ENCODE measurements around the gene CCDC13. TPM values are rescaled to one million over a fixed set of nuclear protein-coding genes. Genes with fewer than 3 reads are reported as not detected.
A peak's percentile ranks its signal among the peaks of the same experiment; 100 is the strongest.

The CCDC13 gene
- total RNA-seq, 4 donors from 2014 or later, result 4.0 to 7.7 (median 6.0) TPM

DNA sequence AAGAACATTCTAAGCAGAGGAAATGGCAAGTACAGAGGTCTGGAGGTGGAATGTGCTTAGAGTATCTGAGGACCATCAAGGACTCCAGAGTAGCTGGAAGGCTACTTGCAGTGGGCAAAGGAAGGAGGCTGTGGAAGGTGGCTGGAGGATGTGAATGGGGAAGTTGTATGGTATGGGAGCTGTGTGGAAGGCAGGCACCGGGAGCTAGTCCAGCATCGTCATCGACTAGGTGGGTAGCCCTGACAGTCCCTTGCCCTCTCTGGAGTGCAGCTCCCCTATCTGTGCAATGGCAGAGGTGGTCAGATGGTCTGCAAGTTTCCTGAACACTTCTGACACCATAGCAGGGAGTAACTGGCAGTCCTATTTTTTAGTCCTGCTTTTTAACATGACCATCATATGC lies 19.3 kb downstream of the CCDC13 start:
- H3K4me3 ChIP-seq (replicated peaks in 1 of 3), result no peak overlapping the region
- WGBS, 2 donors, result 94 to 96% methylated on average over 3 of the region's 3 CpGs
- H3K4me1 ChIP-seq, result peaks cover 43 to 44% of the 10 kb centered on the region in 2 donors
- intact Hi-C loops (cut with DNase I), result no loop called here
- TF ChIP-seq POLR2A (IDR thresholded peaks at IDR 0.05) (no peak), CTCF (IDR thresholded peaks at IDR 0.05) (no peak)
- no peaks in the 10 kb centered on the region for H3K36me3 ChIP-seq
- no peak for DNase-seq
- no peaks in the 10 kb centered on the region for H3K27me3 ChIP-seq
- peak overlapping the region in 2 of 3 donors; percentile 47 to 99 for H3K27ac ChIP-seq
- H3K9me3 ChIP-seq, result no peaks in the 10 kb centered on the region

- H3K4me3 ChIP-seq (replicated peaks in 1 of 3), result no peak overlapping the region
- H3K36me3 ChIP-seq, result no peaks in the 10 kb centered on the region
- H3K27me3 ChIP-seq, result no peaks in the 10 kb centered on the region
- H3K9me3 ChIP-seq, result no peaks in the 10 kb centered on the region
- intact Hi-C loops (cut with DNase I), result no loop called here
- H3K4me1 ChIP-seq, result peaks cover 46 to 50% of the 10 kb centered on the region in 2 donors
- WGBS, 2 donors, result 58 to 63% methylated on average over 4 of the region's 4 CpGs
- no peak for DNase-seq
- TF ChIP-seq CTCF (IDR thresholded peaks at IDR 0.05) (no peak), POLR2A (IDR thresholded peaks at IDR 0.05) (no peak)
- H3K27ac ChIP-seq, result peak overlapping the region; percentile 35 to 99 (median 47)
These were observed 20.1 kb downstream of the CCDC13 start for GRCh38 chr3:42752961-42753360.

- WGBS, 2 donors, result 99 to 100% methylated on average over 9 of the region's 9 CpGs
- Histone ChIP-seq H3K27me3 (no peaks in the 10 kb centered on the region), H3K9me3 (no peaks in the 10 kb centered on the region), H3K4me1 (peaks cover 49 to 56% of the 10 kb centered on the region in 2 donors), H3K4me3 (replicated peaks in 1 of 3) (no peak overlapping the region), H3K36me3 (no peaks in the 10 kb centered on the region), H3K27ac (peak overlapping the region in 1 of 3 donors; percentile 99)
- TF ChIP-seq CTCF (IDR thresholded peaks at IDR 0.05) (no peak), POLR2A (IDR thresholded peaks at IDR 0.05) (no peak)
- no peak for DNase-seq
- intact Hi-C loops (cut with DNase I), result no loop called here
These were observed 20.6 kb downstream of the CCDC13 start for GRCh38 chr3:42752441-42752840.

GRCh38 chr3:42751609-42752008 lies 21.4 kb downstream of the CCDC13 start:
- H3K9me3 ChIP-seq, result no peaks in the 10 kb centered on the region
- intact Hi-C loops (cut with DNase I), result no loop called here
- no peaks in the 10 kb centered on the region for H3K27me3 ChIP-seq
- no peak for TF ChIP-seq CTCF (IDR thresholded peaks at IDR 0.05)
- TF ChIP-seq POLR2A (IDR thresholded peaks at IDR 0.05), result no peak
- 20 to 31% methylated on average over 1 to 7 of the region's 9 CpGs for WGBS, 2 donors
- H3K4me1 ChIP-seq, result peaks cover 57 to 64% of the 10 kb centered on the region in 2 donors
- DNase-seq, result peak; percentile 48 to 57
- H3K27ac ChIP-seq, result peak overlapping the region; percentile 94 to 99 (median 98)
- no peaks in the 10 kb centered on the region for H3K36me3 ChIP-seq
- H3K4me3 ChIP-seq (replicated peaks in 1 of 3), result no peak overlapping the region

DNA sequence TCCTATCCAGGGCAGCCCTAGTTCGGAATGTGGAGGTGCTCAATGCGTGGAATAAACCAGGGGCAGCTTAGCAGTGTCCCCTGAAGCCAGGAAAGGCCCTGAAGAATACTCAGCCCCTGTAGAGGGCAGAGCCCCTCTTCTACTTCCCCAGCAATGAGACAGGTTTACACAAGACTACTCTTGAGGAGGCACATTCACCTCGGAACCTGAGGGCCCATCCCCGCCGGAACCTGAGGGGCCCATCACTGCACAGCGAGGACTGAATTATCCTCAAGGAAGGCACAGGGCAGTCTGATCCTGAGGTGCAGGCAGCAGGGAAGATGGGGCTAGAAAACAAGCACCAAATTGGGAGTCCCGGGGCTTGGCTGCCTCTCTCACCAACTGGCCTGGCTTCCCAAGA lies 22.2 kb downstream of the CCDC13 start:
- peaks cover 63 to 70% of the 10 kb centered on the region in 2 donors for H3K4me1 ChIP-seq
- peak overlapping the region; percentile 94 to 99 (median 98) for H3K27ac ChIP-seq
- WGBS, 2 donors, result 86 to 88% methylated on average over 7 of the region's 7 CpGs
- no peaks in the 10 kb centered on the region for H3K36me3 ChIP-seq
- no peak for DNase-seq
- intact Hi-C loops (cut with DNase I), result no loop called here
- H3K9me3 ChIP-seq, result no peaks in the 10 kb centered on the region
- TF ChIP-seq POLR2A (IDR thresholded peaks at IDR 0.05) (no peak), CTCF (IDR thresholded peaks at IDR 0.05) (no peak)
- no peak overlapping the region for H3K4me3 ChIP-seq (replicated peaks in 1 of 3)
- no peaks in the 10 kb centered on the region for H3K27me3 ChIP-seq
